GM12878 (cell line): ENCODE data around the gene LY6G5B. TPM values are rescaled to one million over a fixed set of nuclear protein-coding genes. Genes with fewer than 3 reads are reported as not detected.

Experiments
- ATAC-seq: fragments of 200-7000 bp; cut with Tn5 transposase; 3 replicates; pipeline ENCODE4 v1.9.1; 2020; ENCODE audit warnings: mild to moderate bottlenecking, moderate library complexity
- BruUV-seq: library from RNA; stranded (reverse); fragments of 400-500 nt; replicated peaks from 2 replicates; lab custom pipeline; 2021; lab: Mats Ljungman, UMichigan
- CTCF ChIA-PET: fragments of 300-600 bp; sonication (Branson Sonifier 250); formaldehyde crosslinking; extraction: SDS; loops from one replicate; lab custom pipeline; 2021; ENCODE audit warnings: inconsistent platforms; lab: Yijun Ruan, JAX
- POLR2A ChIA-PET: fragments of 350-600 bp; formaldehyde crosslinking; extraction: SDS; loops from one replicate; lab custom pipeline; 2021; ENCODE audit warnings: inconsistent platforms; lab: Charles Lee
- RAD21 ChIA-PET: fragments of 300-600 bp; sonication (Branson Sonifier 250); formaldehyde crosslinking; loops from one replicate; lab custom pipeline; 2023; ENCODE audit warnings: antibody characterized with exemption; ENCODE audit not compliant: unreplicated experiment; lab: Charles Lee
- SMC1A ChIA-PET: fragments of 300-600 bp; sonication (Branson Sonifier 250); formaldehyde crosslinking; loops from one replicate; lab custom pipeline; 2023; ENCODE audit not compliant: unreplicated experiment, uncharacterized antibody; lab: Charles Lee
- DNase-seq: peaks from one replicate; pipeline ENCODE4 v3.0.0-alpha.2; 2011; ENCODE audit warnings: low read depth, low spot score
- FAIRE-seq: peaks from 3 replicates; lab custom pipeline; 2011; peaks lifted over from hg19 to GRCh38; lab: Jason Lieb, UNC
- H2AFZ ChIP-seq: 2 replicates; pipeline ENCODE4 v1.6.0; 2011; ENCODE audit warnings: low read depth, low read length, control low read depth; ENCODE audit not compliant: control insufficient read depth
- H3K27ac ChIP-seq: 2 replicates; pipeline ENCODE4 v1.5.1; 2011; ENCODE audit warnings: control low read depth; ENCODE audit not compliant: control insufficient read depth, insufficient read depth
- H3K27me3 ChIP-seq, 2 experiments: replicated peaks in 1 of 2; 2 replicates each; pipeline versions ENCODE4 v1.6.0 to v1.6.1; 2011; ENCODE audit warnings: low read length in 1 of 2; ENCODE audit not compliant: control insufficient read depth in 2 of 2, insufficient read depth in 2 of 2
- H3K36me3 ChIP-seq, 2 experiments: 2 replicates each; pipeline ENCODE4 v1.5.1; 2011; ENCODE audit warnings: low read length in 1 of 2; ENCODE audit not compliant: control insufficient read depth in 2 of 2, insufficient read depth in 2 of 2
- H3K4me1 ChIP-seq: 2 replicates; pipeline ENCODE4 v1.6.1; 2011; ENCODE audit warnings: mild to moderate bottlenecking, low read length, moderate library complexity, mixed read lengths; ENCODE audit not compliant: control insufficient read depth, insufficient read depth
- H3K4me2 ChIP-seq: 2 replicates; pipeline ENCODE4 v1.6.0; 2011; ENCODE audit warnings: control low read depth; ENCODE audit not compliant: control insufficient read depth, insufficient read depth
- H3K4me3 ChIP-seq: fragments of 200-600 bp; sonication (generic); 2 replicates; pipeline ENCODE4 v1.5.1; 2016
- H3K79me2 ChIP-seq: 2 replicates; pipeline ENCODE4 v1.6.0; 2011; ENCODE audit warnings: low read length; ENCODE audit not compliant: control insufficient read depth, insufficient read depth
- H3K9ac ChIP-seq: 2 replicates; pipeline ENCODE4 v1.8.0; 2011; ENCODE audit warnings: low read length, control low read depth, mixed read lengths; ENCODE audit not compliant: control insufficient read depth, insufficient read depth
- H3K9me3 ChIP-seq: replicated peaks from 3 replicates; pipeline ENCODE4 v1.5.1; 2011; ENCODE audit warnings: mild to moderate bottlenecking, low read length; ENCODE audit not compliant: control insufficient read depth, insufficient read depth
- H4K20me1 ChIP-seq: 2 replicates; pipeline ENCODE4 v1.6.0; 2011; ENCODE audit not compliant: control insufficient read depth, insufficient read depth
- CEBPB ChIP-seq, 2 experiments: fragments of 150-350 bp in 1 of 2; IDR thresholded peaks; 2 replicates each; pipeline ENCODE4 v1.6.1; 2012 to 2014; ENCODE audit warnings: low read depth in 2 of 2, low read length in 2 of 2, borderline replicate concordance in 1 of 2, inconsistent platforms in 1 of 2
- FOXM1 ChIP-seq: IDR thresholded peaks from 2 replicates; pipeline ENCODE4 v1.6.1; 2012; ENCODE audit warnings: low read depth, mild to moderate bottlenecking, inconsistent platforms, low read length, moderate library complexity
- JUND ChIP-seq: IDR thresholded peaks from 2 replicates; pipeline ENCODE4 v1.6.1; 2012; ENCODE audit warnings: low read depth, mild to moderate bottlenecking, low read length, improper control_type of control experiment, moderate library complexity
- MTA3 ChIP-seq: IDR thresholded peaks from 2 replicates; pipeline ENCODE4 v1.6.1; 2012; ENCODE audit warnings: low read length, inconsistent platforms, borderline replicate concordance
- SP1 ChIP-seq: IDR thresholded peaks from one replicate; pipeline ENCODE4 v1.6.1; 2011; ENCODE audit warnings: low read depth, low read length
- TCF3 ChIP-seq: IDR thresholded peaks from 2 replicates; pipeline ENCODE4 v1.6.1; 2012; ENCODE audit warnings: low read depth, mild to moderate bottlenecking, low read length, borderline replicate concordance; ENCODE audit not compliant: insufficient read depth
- ZBTB40 ChIP-seq: fragments of 450-650 bp; IDR thresholded peaks from 2 replicates; pipeline ENCODE4 v1.6.1; 2016; ENCODE audit warnings: mild to moderate bottlenecking, moderate library complexity, borderline replicate concordance
- ZNF217 ChIP-seq: fragments of 450-650 bp; IDR thresholded peaks from 2 replicates; pipeline ENCODE4 v1.6.1; 2017; ENCODE audit warnings: antibody characterized with exemption, mild to moderate bottlenecking
- WGBS: methylation state at CpG from one replicate; pipeline ENCODE4 v1.1.6; 2016; ENCODE audit warnings: low lambda C conversion rate; ENCODE audit not compliant: insufficient replicate concordance, insufficient coverage; ENCODE audit errors: missing lambda C conversion rate; 5-methylcytosine and 5-hydroxymethylcytosine counted together
- in situ Hi-C: fragments of 300-500 bp; cut with MboI; formaldehyde crosslinking; loops from 9 replicates; pipeline ENCODE4 v1.14.3; 2018; ENCODE audit warnings: mixed read lengths
- intact Hi-C: fragments of 100-400 bp; cut with micrococcal nuclease; formaldehyde crosslinking; loops from one replicate; pipeline ENCODE4 v1.14.2; 2022; ENCODE audit not compliant: unreplicated experiment
- polyA plus RNA-seq, 11 experiments: library from polyadenylated mRNA; depleted of rRNA in 4 of 11; unstranded in 6 of 11; stranded (reverse) in 5 of 11; fragments of >200 nt; fragmentation: Nextera tagmentation in 4 of 11; fragmentation: Illumina TruSeq in 1 of 11; extraction: Ambion mirVana in 4 of 11; extraction: Trizol in 1 of 11; gene quantifications; 1 replicate in 1 of 11; 2 replicates in 10 of 11; pipeline versions ENCODE4 v1.2.1 to v1.2.3, GENCODE V29; 2011 to 2016; ENCODE audit warnings: inconsistent platforms in 2 of 11, missing spikeins in 2 of 11, low read depth in 1 of 11
- total RNA-seq, 4 experiments: library from RNA; depleted of rRNA in 3 of 4; stranded (reverse); fragments of >200 nt in 3 of 4; fragmentation: Illumina TruSeq in 1 of 4; extraction: Trizol in 1 of 4; gene quantifications; 2 replicates each; pipeline versions ENCODE4 v1.2.1 to v1.2.3, GENCODE V29; 2013 to 2021
- TF ChIP-seq, protein P1 (sequence below): fragments of 450-650 bp; formaldehyde crosslinking; IDR thresholded peaks from 2 replicates; pipeline ENCODE4 v1.4.0; 2022; ENCODE audit warnings: mild to moderate bottlenecking, moderate library complexity
- TF ChIP-seq, protein P2 (sequence below): IDR thresholded peaks from 2 replicates; pipeline ENCODE4 v1.6.1; 2012; ENCODE audit warnings: low read depth, low read length, improper control_type of control experiment

The LY6G5B gene
- total and polyA plus RNA-seq, 10 of the 15 experiments (the other 5 are each of a cell fraction or from before 2014, with no cell fraction given), result 3.2 to 16.5 (median 7.5) TPM

- no peak for TF ChIP-seq ZNF217
- TF ChIP-seq, protein P1, sequence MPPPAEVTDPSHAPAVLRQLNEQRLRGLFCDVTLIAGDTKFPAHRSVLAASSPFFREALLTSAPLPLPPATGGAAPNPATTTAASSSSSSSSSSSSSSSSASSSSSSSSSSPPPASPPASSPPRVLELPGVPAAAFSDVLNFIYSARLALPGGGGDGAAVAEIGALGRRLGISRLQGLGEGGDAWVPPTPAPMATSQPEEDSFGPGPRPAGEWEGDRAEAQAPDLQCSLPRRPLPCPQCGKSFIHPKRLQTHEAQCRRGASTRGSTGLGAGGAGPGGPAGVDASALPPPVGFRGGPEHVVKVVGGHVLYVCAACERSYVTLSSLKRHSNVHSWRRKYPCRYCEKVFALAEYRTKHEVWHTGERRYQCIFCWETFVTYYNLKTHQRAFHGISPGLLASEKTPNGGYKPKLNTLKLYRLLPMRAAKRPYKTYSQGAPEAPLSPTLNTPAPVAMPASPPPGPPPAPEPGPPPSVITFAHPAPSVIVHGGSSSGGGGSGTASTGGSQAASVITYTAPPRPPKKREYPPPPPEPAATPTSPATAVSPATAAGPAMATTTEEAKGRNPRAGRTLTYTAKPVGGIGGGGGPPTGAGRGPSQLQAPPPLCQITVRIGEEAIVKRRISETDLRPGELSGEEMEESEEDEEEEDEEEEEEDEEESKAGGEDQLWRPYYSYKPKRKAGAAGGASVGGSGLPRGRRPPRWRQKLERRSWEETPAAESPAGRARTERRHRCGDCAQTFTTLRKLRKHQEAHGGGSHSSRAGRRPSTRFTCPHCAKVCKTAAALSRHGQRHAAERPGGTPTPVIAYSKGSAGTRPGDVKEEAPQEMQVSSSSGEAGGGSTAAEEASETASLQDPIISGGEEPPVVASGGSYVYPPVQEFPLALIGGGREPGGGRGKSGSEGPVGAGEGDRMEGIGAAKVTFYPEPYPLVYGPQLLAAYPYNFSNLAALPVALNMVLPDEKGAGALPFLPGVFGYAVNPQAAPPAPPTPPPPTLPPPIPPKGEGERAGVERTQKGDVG (CRISPR knock-in tag), result no peak
- TF ChIP-seq SP1, result no peak
- no peak for TF ChIP-seq CEBPB (IDR thresholded peaks at IDR 0.05; ENCODE audit: borderline replicate concordance in 1 of 2, low read depth in 2 of 2, low read length in 2 of 2)
- TF ChIP-seq FOXM1, result no peak
- TF ChIP-seq ZBTB40, result no peak
- no peak for TF ChIP-seq JUND
- no peak for TF ChIP-seq MTA3
- no peak for TF ChIP-seq TCF3
- TF ChIP-seq, protein P2, sequence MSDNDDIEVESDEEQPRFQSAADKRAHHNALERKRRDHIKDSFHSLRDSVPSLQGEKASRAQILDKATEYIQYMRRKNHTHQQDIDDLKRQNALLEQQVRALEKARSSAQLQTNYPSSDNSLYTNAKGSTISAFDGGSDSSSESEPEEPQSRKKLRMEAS, result no peak
- TF ChIP-seq, all 136 proteins: peak for 0
- Histone ChIP-seq H3K36me3 (no peaks in the 10 kb centered on the region), H3K79me2 (no peaks in the 10 kb centered on the region), H3K4me3 (no peak overlapping the region), H3K4me1 (no peaks in the 10 kb centered on the region), H3K9me3 (no peaks in the 10 kb centered on the region), H3K27ac (no peak overlapping the region), H3K9ac (no peak overlapping the region), H4K20me1 (no peaks in the 10 kb centered on the region), H2AFZ (no peak overlapping the region), H3K27me3 (peaks cover 0 to 2% of the 10 kb centered on the region in 2 experiments; a peak in 2 of 4 replicates), H3K4me2 (no peak overlapping the region)
- in situ Hi-C loops, result no loop called here
- intact Hi-C loops, result no loop called here
- FAIRE-seq (no peak), ATAC-seq (peak; percentile 39; the same call in 1 of the 3 replicates), DNase-seq (no peak)
- POLR2A ChIA-PET, result no interaction called here
- SMC1A ChIA-PET, result interaction anchor here (1.0 kb wide), 1 partner anchor 52 kb away, joined by 3 read pairs; no protein-coding TSS in a partner anchor
- 63% methylated on average over 10 of the region's 10 CpGs for WGBS
- RAD21 ChIA-PET, result no interaction called here
- CTCF ChIA-PET, result no interaction called here
- BruUV-seq, result no TSS peak
These were observed 47.9 kb downstream of the LY6G5B start for GRCh38 chr6:31717499-31718222.
